Heart left ventricle (tissue), 13 donors: ENCODE measurements around the gene ZNF839.

Experiments
- POLR2A ChIP-seq, 2 donors: fragments of 450-650 bp; IDR thresholded peaks; one replicate each; pipeline ENCODE4 v1.6.1; 2017; ENCODE audit warnings: antibody characterized with exemption in 2 of 2, mild to moderate bottlenecking in 2 of 2, moderate library complexity in 2 of 2
- TF ChIP-seq, protein P1 (sequence below), 12 donors: fragments of 200-600 bp; sonication (generic) in 4 of 12; IDR thresholded peaks; one replicate each; pipeline versions ENCODE4 v1.5.0 to v1.8.0; 2018 to 2022; ENCODE audit warnings: antibody characterized with exemption in 12 of 12, mild to moderate bottlenecking in 5 of 12
- donor health status: ischemic (EF 13 %, LVEDD 7.1; RV severe dilation, severe dysfunction).
- donor health status: DM: no; HTN: yes; CAD: no.
- donor health status: DM: no; HTN: no; CAD: no.
- donor health status: ischemic (EF 25% LVEDD 6.9; RV normal size, moderate dysfunction).
- donor health status: ischemic (EF 25% LVEDD 5.7; RV mildly dilated, moderate dysfunction).
- donor health status: ischemic (EF 35%, LVEDD 5.7; RV mildly dilated, moderate dysfunction).
- donor health status: nonischemic (EF 11% LVEDD 7.7; RV severe dilation, severe dysfunction).
- donor health status: DM: yes; HTN: yes; CAD: no.
- donor health status: PGD.
- donor health status: ischemic (EF 29% LVEDD 5.4; RV normal size, mild dysfunction).
- donor health status: nonischemic (EF 23%, LVEDD 6.1; RV moderate dilation, normal function).

DNA sequence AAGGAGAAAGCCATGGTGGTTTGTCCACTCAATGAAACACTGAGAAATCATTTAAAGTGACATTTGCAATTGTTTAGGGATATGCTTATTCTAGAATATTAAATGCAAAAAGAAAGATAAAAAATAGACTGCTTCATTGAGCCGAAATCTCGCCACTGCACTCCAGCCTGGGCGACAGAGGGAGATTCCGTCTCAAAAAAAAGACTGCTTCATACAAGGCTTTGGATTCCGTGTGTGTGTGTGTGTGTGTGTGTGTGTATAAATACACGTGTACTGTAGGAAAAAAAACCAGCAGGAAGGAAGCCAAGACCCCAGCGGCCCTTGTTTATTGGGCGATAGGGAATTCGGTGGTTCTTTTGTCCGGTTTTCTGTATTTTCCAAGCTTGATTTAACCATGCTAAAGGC, 3.2 kb upstream of the ZNF839 start:
- TF ChIP-seq, protein P1, sequence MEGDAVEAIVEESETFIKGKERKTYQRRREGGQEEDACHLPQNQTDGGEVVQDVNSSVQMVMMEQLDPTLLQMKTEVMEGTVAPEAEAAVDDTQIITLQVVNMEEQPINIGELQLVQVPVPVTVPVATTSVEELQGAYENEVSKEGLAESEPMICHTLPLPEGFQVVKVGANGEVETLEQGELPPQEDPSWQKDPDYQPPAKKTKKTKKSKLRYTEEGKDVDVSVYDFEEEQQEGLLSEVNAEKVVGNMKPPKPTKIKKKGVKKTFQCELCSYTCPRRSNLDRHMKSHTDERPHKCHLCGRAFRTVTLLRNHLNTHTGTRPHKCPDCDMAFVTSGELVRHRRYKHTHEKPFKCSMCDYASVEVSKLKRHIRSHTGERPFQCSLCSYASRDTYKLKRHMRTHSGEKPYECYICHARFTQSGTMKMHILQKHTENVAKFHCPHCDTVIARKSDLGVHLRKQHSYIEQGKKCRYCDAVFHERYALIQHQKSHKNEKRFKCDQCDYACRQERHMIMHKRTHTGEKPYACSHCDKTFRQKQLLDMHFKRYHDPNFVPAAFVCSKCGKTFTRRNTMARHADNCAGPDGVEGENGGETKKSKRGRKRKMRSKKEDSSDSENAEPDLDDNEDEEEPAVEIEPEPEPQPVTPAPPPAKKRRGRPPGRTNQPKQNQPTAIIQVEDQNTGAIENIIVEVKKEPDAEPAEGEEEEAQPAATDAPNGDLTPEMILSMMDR (IDR thresholded peaks at IDR 0.05), result no peak
- no peak for TF ChIP-seq POLR2A (IDR thresholded peaks at IDR 0.05)
